Stimulated activated CD4-positive, alpha-beta T cell treated with anti-CD3 and anti-CD28 coated beads, Interleukin-4, amount 100 ng/mL, for 24 hours (primary cell): ENCODE data around the gene ADAM8.
"Not testable (repeated sequence)": the region's sequence is repeated elsewhere in the genome, so short reads cannot be mapped to it uniquely, and the experiment has no call there.

Experiments used
- DNase-seq: peaks from one replicate; pipeline ENCODE4 v3.0.0-alpha.2; 2020

The ADAM8 gene

GRCh38 chr10:133248334-133248715, 28.3 kb downstream of the ADAM8 start:
- DNase-seq, result no peak

GRCh38 chr10:133247681-133248333, 28.9 kb downstream of the ADAM8 start:
- DNase-seq, result no peak

GRCh38 chr10:133246236-133246626, 30.4 kb downstream of the ADAM8 start:
- no peak for DNase-seq

GRCh38 chr10:133245439-133246235, 31.0 kb downstream of the ADAM8 start:
- no peak for DNase-seq

GRCh38 chr10:133243593-133243992, 33.1 kb downstream of the ADAM8 start:
- no peak for DNase-seq

- DNase-seq, result no peak
Measured at GRCh38 chr10:133242611-133243356, 33.9 kb downstream of the ADAM8 start.

- no peak for DNase-seq
Measured at GRCh38 chr10:133241501-133242205, 35.0 kb downstream of the ADAM8 start.

- DNase-seq, result no peak
Measured at GRCh38 chr10:133239990-133240389, 36.7 kb downstream of the ADAM8 start.

- DNase-seq, result no peak
Measured at GRCh38 chr10:133238466-133238804, 38.2 kb downstream of the ADAM8 start.

- DNase-seq, result no peak
Measured at GRCh38 chr10:133237588-133238465, 38.8 kb downstream of the ADAM8 start, which contains the start of gene VENTX. TSS of gene VENTX (plus strand) at chr10:133237855. CDS start at chr10:133237915, 60 bp downstream.

- no peak for DNase-seq
Measured at GRCh38 chr10:133237241-133237587, 39.5 kb downstream of the ADAM8 start.

GRCh38 chr10:133236401-133237240, 40.0 kb downstream of the ADAM8 start:
- no peak for DNase-seq

GRCh38 chr10:133235932-133236331, 40.7 kb downstream of the ADAM8 start:
- no peak for DNase-seq

- no peak for DNase-seq
Measured at GRCh38 chr10:133235265-133235855, 41.3 kb downstream of the ADAM8 start.

GRCh38 chr10:133234796-133235195, 41.9 kb downstream of the ADAM8 start:
- DNase-seq, result not testable (repeated sequence)

- DNase-seq, result no peak
Measured at GRCh38 chr10:133231946-133232574, 44.6 kb downstream of the ADAM8 start.

GRCh38 chr10:133231244-133231945, 45.3 kb downstream of the ADAM8 start:
- no peak for DNase-seq

- no peak for DNase-seq
Measured at GRCh38 chr10:133230387-133231195, 46.1 kb downstream of the ADAM8 start.

- no peak for DNase-seq
Measured at GRCh38 chr10:133230044-133230361, 46.7 kb downstream of the ADAM8 start, which contains the start of gene UTF1. TSS of gene UTF1 (plus strand) at chr10:133230217. CDS start at chr10:133230289, 72 bp downstream.
